ENCODE data around the gene RTN4RL1. TPM values are rescaled to one million over a fixed set of nuclear protein-coding genes. Genes with fewer than 3 reads are reported as not detected.

RTN4RL1 gene
- total RNA-seq, 4 donors from 2014 or later = 4.2 to 11.9 (median 9.8) TPM

DNA sequence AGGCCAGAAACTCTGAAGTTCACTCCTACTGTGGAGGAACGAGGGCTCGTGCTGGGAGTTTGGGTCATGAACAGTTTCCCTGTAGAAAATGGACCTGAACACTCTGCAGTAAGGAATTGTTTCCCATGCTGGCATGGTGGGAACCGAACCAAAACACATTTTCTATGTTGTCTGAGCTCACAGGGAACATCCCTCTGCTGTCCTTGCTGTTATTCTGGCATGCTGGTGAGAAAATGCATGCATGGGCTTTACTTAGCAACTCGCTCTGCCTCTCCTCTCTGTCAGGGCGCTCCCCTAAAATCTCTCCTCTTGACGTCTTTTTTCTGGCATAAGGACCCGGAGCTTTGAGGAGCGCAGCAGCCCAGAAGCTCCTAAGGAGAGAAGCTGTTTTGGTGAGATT is 5.4 kb downstream of the RTN4RL1 start:
- TF ChIP-seq CTCF (IDR thresholded peaks at IDR 0.05; ENCODE audit: low read depth) = no peak

- no peak for TF ChIP-seq CTCF (IDR thresholded peaks at IDR 0.05; ENCODE audit: low read depth)
These were observed 6.2 kb downstream of the RTN4RL1 start for GRCh38 chr17:2018716-2019510.

GRCh38 chr17:2017274-2017941 is 7.7 kb downstream of the RTN4RL1 start:
- no peak for TF ChIP-seq CTCF (IDR thresholded peaks at IDR 0.05; ENCODE audit: low read depth)

GRCh38 chr17:2016494-2016893 is 8.6 kb downstream of the RTN4RL1 start:
- no peak for TF ChIP-seq CTCF (IDR thresholded peaks at IDR 0.05; ENCODE audit: low read depth)

- TF ChIP-seq CTCF (IDR thresholded peaks at IDR 0.05; ENCODE audit: low read depth) = no peak
These were observed 9.8 kb downstream of the RTN4RL1 start for GRCh38 chr17:2015314-2015713.

GRCh38 chr17:2013994-2014317 is 11.2 kb downstream of the RTN4RL1 start:
- no peak for TF ChIP-seq CTCF (IDR thresholded peaks at IDR 0.05; ENCODE audit: low read depth)

GRCh38 chr17:2012499-2012898 is 12.6 kb downstream of the RTN4RL1 start:
- no peak for TF ChIP-seq CTCF (IDR thresholded peaks at IDR 0.05; ENCODE audit: low read depth)
